AG08396 (cell line): ENCODE data around the gene MOB1B.

Source experiments
- DNase-seq: peaks from one replicate; pipeline ENCODE4 v3.0.0; 2012; ENCODE audit warnings: low spot score, mixed read lengths

Gene MOB1B

GRCh38 chr4:70914631-70915030, 12.5 kb downstream of the MOB1B start:
- DNase-seq = no peak

GRCh38 chr4:70915036-70915815, 13.1 kb downstream of the MOB1B start:
- no peak for DNase-seq

GRCh38 chr4:70915874-70916559, 13.8 kb downstream of the MOB1B start:
- DNase-seq = no peak

- DNase-seq = no peak
Measured at GRCh38 chr4:70920592-70920991, 18.4 kb downstream of the MOB1B start.

- DNase-seq = no peak
Measured at GRCh38 chr4:70925418-70925817, 23.2 kb downstream of the MOB1B start.

- DNase-seq = no peak
Measured at GRCh38 chr4:70925899-70926635, 23.9 kb downstream of the MOB1B start.

GRCh38 chr4:70927502-70928137, 25.5 kb downstream of the MOB1B start:
- no peak for DNase-seq

GRCh38 chr4:70930530-70931256, 28.5 kb downstream of the MOB1B start:
- no peak for DNase-seq

GRCh38 chr4:70931347-70931746, 29.2 kb downstream of the MOB1B start:
- no peak for DNase-seq

- DNase-seq = no peak
Measured at GRCh38 chr4:70932984-70933383, 30.8 kb downstream of the MOB1B start.

GRCh38 chr4:70935038-70935695, 33.0 kb downstream of the MOB1B start:
- no peak for DNase-seq

- DNase-seq = no peak
Measured at GRCh38 chr4:70936200-70936787, 34.1 kb downstream of the MOB1B start.

GRCh38 chr4:70938086-70938485, 35.9 kb downstream of the MOB1B start:
- DNase-seq = no peak

GRCh38 chr4:70940134-70940533, 38.0 kb downstream of the MOB1B start:
- DNase-seq = no peak

GRCh38 chr4:70943114-70943513, 40.9 kb downstream of the MOB1B start:
- DNase-seq = no peak

GRCh38 chr4:70945046-70945445, 42.9 kb downstream of the MOB1B start:
- DNase-seq = no peak

GRCh38 chr4:70945452-70946055, 43.4 kb downstream of the MOB1B start:
- DNase-seq = peak; percentile 24

- DNase-seq = no peak
Measured at GRCh38 chr4:70946939-70947338, 44.8 kb downstream of the MOB1B start.

- DNase-seq = no peak
Measured at GRCh38 chr4:70948665-70949260, 46.6 kb downstream of the MOB1B start.

GRCh38 chr4:70954032-70954431, 51.9 kb downstream of the MOB1B start:
- DNase-seq = no peak
